GM12801 (cell line): ENCODE data around the gene QDPR.

ENCODE experiments used
- CTCF ChIP-seq: IDR thresholded peaks from one replicate; pipeline ENCODE4 v1.5.1; 2011; ENCODE audit warnings: control low read depth; ENCODE audit not compliant: insufficient read length; ENCODE audit errors: extremely low read depth

Gene QDPR

GRCh38 chr4:17523662-17524061 lies 11.8 kb upstream of the QDPR start:
- no peak for TF ChIP-seq CTCF

GRCh38 chr4:17521595-17521994 lies 9.7 kb upstream of the QDPR start:
- TF ChIP-seq CTCF, result no peak

DNA sequence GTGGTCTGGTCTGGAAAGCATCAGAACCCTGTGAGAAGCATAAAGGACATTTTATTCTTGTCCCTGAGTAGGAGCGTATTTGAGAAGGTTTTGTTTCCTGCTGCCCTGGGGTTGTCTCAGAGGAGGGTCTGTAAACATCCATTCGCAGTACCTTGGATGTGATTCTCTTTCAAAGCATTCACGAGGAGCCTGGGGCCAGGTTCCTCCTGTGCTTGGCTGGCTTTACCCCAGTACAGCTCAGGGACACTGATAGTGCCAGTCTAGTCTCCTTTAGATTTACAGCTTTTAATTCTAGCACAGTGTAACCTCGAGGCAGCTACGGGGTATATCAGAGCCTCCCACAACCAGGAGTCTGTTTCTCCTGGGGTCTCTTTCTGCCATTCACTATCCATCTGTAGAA lies 5.8 kb upstream of the QDPR start:
- TF ChIP-seq CTCF, result no peak

DNA sequence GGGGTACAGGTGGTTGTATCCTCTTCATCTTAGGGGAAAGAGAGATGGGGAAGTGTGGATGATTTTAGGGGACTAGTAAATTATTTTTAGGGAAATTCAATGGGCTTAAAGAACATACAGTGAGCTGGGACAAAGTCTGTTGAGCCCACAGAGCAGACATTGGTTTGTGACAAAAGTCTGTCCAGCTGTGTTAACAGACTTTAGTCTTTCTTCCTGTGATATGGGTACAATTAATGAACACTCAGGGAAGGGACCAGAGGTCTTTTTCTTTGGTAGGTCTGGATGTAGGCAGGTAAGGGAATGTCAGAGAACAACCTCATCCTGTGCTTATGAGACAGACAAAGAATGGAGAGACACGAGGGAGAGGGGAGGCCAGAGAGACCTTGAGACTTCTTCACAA lies 5.1 kb upstream of the QDPR start:
- no peak for TF ChIP-seq CTCF

- TF ChIP-seq CTCF, result no peak
Observed at GRCh38 chr4:17515445-17516407, 3.8 kb upstream of the QDPR start.

- TF ChIP-seq CTCF, result no peak
Observed at GRCh38 chr4:17514865-17515264, 3.0 kb upstream of the QDPR start, which contains the start of gene CLRN2. Gene CLRN2 (plus strand): TSS chr4:17515165. CDS start chr4:17515267, 102 bp downstream.

DNA sequence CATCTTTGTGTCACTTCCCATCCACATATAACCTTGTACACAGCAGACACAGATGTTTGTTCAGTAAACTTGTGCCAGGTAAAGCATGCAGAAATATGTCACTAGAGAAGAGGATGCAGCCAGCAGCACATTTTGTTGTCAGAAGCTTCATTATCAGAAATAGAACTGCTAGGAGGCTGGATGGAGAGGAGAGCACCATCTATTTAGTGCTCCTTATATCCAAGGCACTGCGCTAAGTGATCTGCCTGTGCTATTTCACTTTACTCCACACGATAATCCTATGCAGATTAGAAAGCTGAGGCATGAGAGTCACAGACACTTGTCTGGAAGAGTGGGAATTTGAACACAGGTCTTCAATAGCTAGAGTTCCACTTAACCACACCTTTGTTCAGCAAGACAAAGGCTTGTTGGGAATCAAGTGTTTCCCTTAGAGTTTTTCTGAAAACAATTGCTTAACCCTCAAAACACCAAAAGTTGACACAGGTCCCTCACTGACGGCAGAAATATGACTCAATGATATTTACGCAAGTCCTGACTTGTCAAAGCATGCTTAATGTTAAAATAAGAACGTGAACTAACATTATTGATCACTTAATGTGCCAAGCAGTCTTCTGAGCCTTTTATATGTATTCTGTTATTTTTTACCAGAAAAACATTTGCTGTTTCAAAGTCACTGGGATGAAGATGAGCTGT lies 1.2 kb upstream of the QDPR start:
- TF ChIP-seq CTCF, result no peak
